MM.1S (cell line): ENCODE results near the gene TFEC.

ENCODE experiments used
- DNase-seq: peaks from one replicate; pipeline ENCODE4 v3.0.0-alpha.2; 2015
- H2AFZ ChIP-seq: fragments of 300-600 bp; sonication (generic); 2 replicates; pipeline ENCODE4 v1.6.0; 2016; ENCODE audit warnings: antibody characterized with exemption, low read length
- H3F3A ChIP-seq: fragments of 300-600 bp; sonication (generic); 2 replicates; pipeline ENCODE4 v1.6.1; 2016; ENCODE audit warnings: mild to moderate bottlenecking, antibody characterized with exemption, low read length, moderate library complexity, mixed read lengths; ENCODE audit not compliant: insufficient read depth
- H3K27ac ChIP-seq: fragments of 300-600 bp; sonication (generic); 2 replicates; pipeline ENCODE4 v1.5.1; 2016; ENCODE audit warnings: mild to moderate bottlenecking, low read length
- H3K27me3 ChIP-seq: fragments of 300-600 bp; sonication (generic); replicated peaks from 2 replicates; pipeline ENCODE4 v1.6.0; 2016; ENCODE audit warnings: low read length; ENCODE audit not compliant: insufficient read depth
- H3K36me3 ChIP-seq: fragments of 300-600 bp; sonication (generic); replicated peaks from 2 replicates; pipeline ENCODE4 v1.6.1; 2016; ENCODE audit warnings: mild to moderate bottlenecking, low read length, mixed read lengths; ENCODE audit not compliant: insufficient read depth
- H3K4me1 ChIP-seq: fragments of 300-600 bp; sonication (generic); 2 replicates; pipeline ENCODE4 v1.6.1; 2016; ENCODE audit warnings: low read length, mixed read lengths
- H3K4me2 ChIP-seq: fragments of 300-600 bp; sonication (generic); 2 replicates; pipeline ENCODE4 v1.6.0; 2016; ENCODE audit warnings: low read depth, low read length
- H3K4me3 ChIP-seq: fragments of 300-600 bp; sonication (generic); 2 replicates; pipeline ENCODE4 v1.5.1; 2016; ENCODE audit warnings: low read length, mixed read lengths
- H3K79me2 ChIP-seq: fragments of 300-600 bp; sonication (generic); 2 replicates; pipeline ENCODE4 v1.6.1; 2016; ENCODE audit warnings: mixed run types, low read length, mixed read lengths
- H3K9ac ChIP-seq: fragments of 300-600 bp; sonication (generic); 2 replicates; pipeline ENCODE4 v1.6.1; 2016; ENCODE audit warnings: low read length, mixed read lengths
- H3K9me2 ChIP-seq: fragments of 300-600 bp; sonication (generic); replicated peaks from 2 replicates; pipeline ENCODE4 v1.6.1; 2016; ENCODE audit warnings: mild to moderate bottlenecking, low read length, mixed read lengths; ENCODE audit not compliant: insufficient read depth
- H3K9me3 ChIP-seq: fragments of 300-600 bp; sonication (generic); replicated peaks from 2 replicates; pipeline ENCODE4 v1.6.1; 2016; ENCODE audit warnings: mild to moderate bottlenecking, low read length, mixed read lengths; ENCODE audit not compliant: insufficient read depth
- H4K20me1 ChIP-seq: fragments of 300-600 bp; sonication (generic); 2 replicates; pipeline ENCODE4 v1.6.1; 2016; ENCODE audit warnings: mild to moderate bottlenecking, low read length, moderate library complexity, mixed read lengths; ENCODE audit not compliant: insufficient read depth
- CTCF ChIP-seq: fragments of 300-600 bp; sonication (generic); IDR thresholded peaks from 2 replicates; pipeline ENCODE4 v1.5.1; 2016; ENCODE audit warnings: antibody characterized with exemption, low read length, mixed read lengths
- EZH2 ChIP-seq: fragments of 300-600 bp; sonication (generic); optimal IDR thresholded peaks from 2 replicates; pipeline ENCODE3; 2017; ENCODE audit warnings: low read depth, mild to moderate bottlenecking, antibody characterized with exemption, low read length, mixed read lengths
- EZH2phosphoT487 ChIP-seq: fragments of 300-600 bp; sonication (generic); IDR thresholded peaks from 2 replicates; pipeline ENCODE4 v1.6.1; 2018; ENCODE audit warnings: antibody characterized with exemption, low read length

The TFEC gene

GRCh38 chr7:115941703-115942268 is 88.8 kb downstream of the TFEC start:
- H3K36me3 ChIP-seq: no peaks in the 10 kb centered on the region
- DNase-seq: no peak
- TF ChIP-seq CTCF (no peak), EZH2 (no peak), EZH2phosphoT487 (no peak)
- H3K27ac ChIP-seq: no peak overlapping the region
- H4K20me1 ChIP-seq: no peaks in the 10 kb centered on the region
- no peaks in the 10 kb centered on the region for H3K9me2 ChIP-seq
- no peaks in the 10 kb centered on the region for H3K79me2 ChIP-seq
- no peak overlapping the region for H3K4me3 ChIP-seq
- H2AFZ ChIP-seq: no peak overlapping the region
- H3K9me3 ChIP-seq: no peaks in the 10 kb centered on the region
- no peaks in the 10 kb centered on the region for H3K27me3 ChIP-seq
- no peaks in the 10 kb centered on the region for H3K4me1 ChIP-seq
- H3F3A ChIP-seq: no peaks in the 10 kb centered on the region
- H3K4me2 ChIP-seq: no peak overlapping the region
- H3K9ac ChIP-seq: no peak overlapping the region

- no peak overlapping the region for H3K27ac ChIP-seq
- TF ChIP-seq EZH2: no peak
- no peak for TF ChIP-seq CTCF
- no peak for TF ChIP-seq EZH2phosphoT487
- no peaks in the 10 kb centered on the region for H3F3A ChIP-seq
- no peaks in the 10 kb centered on the region for H3K9me3 ChIP-seq
- no peaks in the 10 kb centered on the region for H3K79me2 ChIP-seq
- no peak overlapping the region for H3K9ac ChIP-seq
- no peak overlapping the region for H2AFZ ChIP-seq
- H3K4me3 ChIP-seq: no peak overlapping the region
- no peaks in the 10 kb centered on the region for H3K4me1 ChIP-seq
- DNase-seq: no peak
- H3K4me2 ChIP-seq: no peak overlapping the region
- no peaks in the 10 kb centered on the region for H3K9me2 ChIP-seq
- H3K36me3 ChIP-seq: no peaks in the 10 kb centered on the region
- H3K27me3 ChIP-seq: no peaks in the 10 kb centered on the region
- no peaks in the 10 kb centered on the region for H4K20me1 ChIP-seq
Observed at GRCh38 chr7:115940460-115941060, 90.0 kb downstream of the TFEC start.

- Histone ChIP-seq H3K4me3 (no peak overlapping the region), H2AFZ (no peak overlapping the region), H3K27me3 (no peaks in the 10 kb centered on the region), H3K9me3 (no peaks in the 10 kb centered on the region), H3F3A (no peaks in the 10 kb centered on the region), H3K4me2 (no peak overlapping the region), H3K9ac (no peak overlapping the region), H3K36me3 (no peaks in the 10 kb centered on the region), H4K20me1 (no peaks in the 10 kb centered on the region), H3K9me2 (no peaks in the 10 kb centered on the region), H3K27ac (no peak overlapping the region), H3K79me2 (no peaks in the 10 kb centered on the region), H3K4me1 (no peaks in the 10 kb centered on the region)
- DNase-seq: no peak
- no peak for TF ChIP-seq EZH2phosphoT487
- TF ChIP-seq CTCF: no peak
- TF ChIP-seq EZH2: no peak
Observed at GRCh38 chr7:115937960-115938359, 92.6 kb downstream of the TFEC start.
